ENCODE results near the gene PTPN2.
"Not testable (repeated sequence)": the region's sequence is repeated elsewhere in the genome, so short reads cannot be mapped to it uniquely, and the experiment has no call there.

Gene PTPN2

GRCh38 chr18:12820506-12820905 lies 63.5 kb downstream of the PTPN2 start:
- no peak for DNase-seq

DNA sequence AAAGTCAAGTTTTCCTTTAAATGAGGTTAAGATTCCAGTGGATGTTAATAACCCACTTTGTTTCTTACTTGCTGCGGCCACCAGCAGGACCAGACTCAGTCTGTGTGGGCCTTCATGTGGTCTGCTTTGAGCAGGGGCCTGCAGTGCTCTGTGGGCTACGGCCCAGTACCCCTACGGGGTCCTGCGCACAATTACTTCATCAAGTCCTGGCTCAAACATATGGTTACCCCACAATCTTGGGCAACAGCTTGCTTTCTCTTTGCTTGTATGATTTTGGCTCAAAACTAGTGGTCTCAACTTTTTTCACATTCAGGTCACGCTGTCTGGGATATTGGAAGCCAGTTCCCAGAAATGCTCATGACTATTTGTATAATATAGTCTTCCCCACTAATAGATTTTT lies 64.2 kb downstream of the PTPN2 start:
- DNase-seq = no peak

DNA sequence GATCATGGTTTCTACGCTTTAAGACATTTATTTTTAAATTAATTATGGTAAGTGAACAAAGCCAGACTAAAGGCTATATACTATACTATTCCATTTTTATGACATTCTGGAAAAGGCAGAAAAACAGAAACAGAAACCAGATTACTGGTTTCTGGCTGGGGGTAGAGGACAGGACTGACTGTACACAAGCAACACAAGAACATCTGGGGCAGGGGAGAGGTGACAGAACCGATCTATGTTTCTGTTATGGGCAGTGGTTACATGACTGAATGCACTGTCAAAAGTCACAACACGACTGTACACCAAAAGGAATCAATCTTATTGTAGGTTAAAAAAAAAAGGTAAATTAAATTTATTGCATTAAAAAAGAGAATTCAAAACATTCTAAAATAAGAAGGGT lies 64.7 kb downstream of the PTPN2 start:
- DNase-seq = no peak

- DNase-seq = no peak
These were observed 65.8 kb downstream of the PTPN2 start for GRCh38 chr18:12818243-12818642.

DNA sequence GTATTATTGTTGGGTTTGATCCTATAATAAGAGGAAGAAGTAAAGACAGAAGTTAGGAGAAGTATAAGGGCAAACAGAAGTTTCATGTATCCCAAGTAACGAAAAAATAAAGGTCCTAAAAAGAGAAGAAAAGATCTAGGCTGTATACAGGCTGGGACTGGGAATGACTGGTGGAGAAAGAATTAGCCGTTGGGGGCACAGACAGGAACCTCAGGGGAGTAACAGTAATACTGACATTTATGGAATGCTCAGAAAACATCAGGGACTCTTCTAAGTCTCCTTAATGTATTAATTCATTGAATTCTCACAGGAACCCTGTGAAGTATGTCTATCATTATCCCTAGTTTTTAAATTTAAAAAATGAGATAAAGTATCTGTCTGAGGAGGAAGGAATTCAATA lies 67.6 kb downstream of the PTPN2 start:
- no peak for DNase-seq

DNA sequence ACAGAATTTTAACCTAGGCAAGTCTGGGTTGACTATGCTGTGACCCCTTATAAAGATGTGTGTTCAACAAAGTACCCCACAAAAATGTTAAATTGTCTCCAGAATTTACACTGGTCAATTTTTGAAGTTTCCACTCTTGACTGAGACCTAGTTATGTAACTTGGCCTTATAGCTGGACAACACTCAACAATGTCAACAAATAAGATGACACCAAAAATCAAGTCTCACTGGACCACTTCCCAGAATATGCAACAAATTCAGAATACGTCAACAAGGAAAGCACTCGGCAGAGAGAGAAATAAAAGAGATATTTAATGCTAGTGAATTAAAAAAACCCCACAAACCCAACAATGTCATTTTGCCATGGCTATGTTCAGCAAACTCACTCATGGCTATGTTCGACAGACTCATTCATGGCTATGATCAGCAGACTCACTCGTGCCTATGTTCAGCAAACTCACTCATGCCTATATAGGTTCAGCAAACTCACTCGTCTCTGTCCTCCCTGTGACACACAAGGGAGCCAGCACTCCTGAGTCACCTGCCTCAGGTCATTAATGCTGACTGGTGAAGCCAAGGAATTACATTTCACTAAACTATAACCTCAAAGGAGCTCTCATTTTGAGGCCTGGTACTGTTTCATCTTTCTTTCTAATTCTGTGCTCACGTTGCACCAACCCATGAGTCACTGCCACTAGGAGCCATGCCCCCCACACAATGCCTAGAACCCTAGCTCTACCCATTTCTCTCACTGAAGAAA lies 72.7 kb downstream of the PTPN2 start:
- no peak for DNase-seq

GRCh38 chr18:12803069-12803936 lies 80.7 kb downstream of the PTPN2 start:
- DNase-seq = peak; percentile 76

GRCh38 chr18:12802538-12802937 lies 81.5 kb downstream of the PTPN2 start:
- no peak for DNase-seq

DNA sequence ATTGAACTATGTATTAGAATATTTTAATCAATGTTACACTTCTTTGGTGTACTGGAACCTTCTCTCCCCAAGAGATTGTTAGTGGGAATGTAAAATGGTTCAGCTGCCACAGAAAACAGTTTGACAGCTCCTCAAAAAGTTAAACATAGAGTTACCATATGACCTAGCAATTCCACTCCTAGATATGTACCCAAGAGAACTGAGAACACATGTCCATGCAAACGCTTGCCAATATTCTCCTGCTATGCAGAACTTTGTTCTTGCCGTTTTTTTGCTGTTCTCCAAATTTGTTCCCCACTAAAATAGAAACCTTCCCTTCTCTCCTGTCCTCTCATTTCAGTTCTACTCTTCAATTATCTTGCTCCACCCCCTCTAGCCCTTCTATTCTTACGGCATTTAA lies 87.6 kb downstream of the PTPN2 start:
- no peak for DNase-seq

- no peak for DNase-seq
These were observed 92.4 kb downstream of the PTPN2 start for GRCh38 chr18:12791610-12792009.

DNA sequence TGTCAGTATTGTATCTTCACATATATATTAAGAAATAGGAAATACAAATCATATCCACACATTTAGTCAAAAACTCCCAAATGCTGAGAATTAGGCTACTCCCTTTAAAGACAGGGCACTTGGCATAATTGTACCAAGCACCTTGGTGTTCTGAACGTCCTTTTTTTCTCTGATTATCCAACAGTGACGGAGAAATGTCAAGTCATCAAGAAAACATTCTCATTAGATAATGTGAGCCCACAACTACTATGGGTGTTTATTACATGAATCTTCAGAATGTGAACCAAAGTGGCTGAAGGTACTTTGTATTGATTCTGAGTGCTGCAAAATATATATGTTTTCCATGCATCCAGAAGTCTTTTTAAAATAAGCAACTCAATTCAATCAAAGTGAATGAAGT lies 97.4 kb downstream of the PTPN2 start:
- no peak for DNase-seq

- no peak for DNase-seq
These were observed 100.5 kb downstream of the PTPN2 start for GRCh38 chr18:12783524-12783923.

DNA sequence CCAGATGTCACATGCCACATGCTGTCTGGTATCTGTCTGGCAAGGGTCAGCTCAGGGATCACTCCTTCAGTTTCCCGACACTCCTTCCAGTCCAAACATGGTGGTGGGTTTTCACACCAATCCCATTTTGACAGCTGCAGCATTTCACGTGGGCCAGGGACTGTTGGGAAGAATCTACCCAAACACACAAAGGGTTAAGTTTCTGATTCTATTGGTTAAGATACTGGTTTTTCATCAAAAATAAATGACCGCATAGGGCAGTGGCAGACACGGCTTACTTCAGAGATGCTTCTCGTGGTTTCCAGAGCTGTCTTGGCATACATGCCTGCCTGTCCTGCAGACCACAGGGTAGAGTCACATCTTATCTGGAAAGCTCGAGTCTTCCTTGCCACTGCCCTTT lies 101.5 kb downstream of the PTPN2 start:
- no peak for DNase-seq

- DNase-seq = no peak
These were observed 104.6 kb downstream of the PTPN2 start for GRCh38 chr18:12779456-12779855.

- DNase-seq = no peak
These were observed 105.0 kb downstream of the PTPN2 start for GRCh38 chr18:12779043-12779442.

- no peak for DNase-seq
These were observed 106.5 kb downstream of the PTPN2 start for GRCh38 chr18:12777500-12777944.

- DNase-seq = no peak
These were observed 107.1 kb downstream of the PTPN2 start for GRCh38 chr18:12776821-12777471.

DNA sequence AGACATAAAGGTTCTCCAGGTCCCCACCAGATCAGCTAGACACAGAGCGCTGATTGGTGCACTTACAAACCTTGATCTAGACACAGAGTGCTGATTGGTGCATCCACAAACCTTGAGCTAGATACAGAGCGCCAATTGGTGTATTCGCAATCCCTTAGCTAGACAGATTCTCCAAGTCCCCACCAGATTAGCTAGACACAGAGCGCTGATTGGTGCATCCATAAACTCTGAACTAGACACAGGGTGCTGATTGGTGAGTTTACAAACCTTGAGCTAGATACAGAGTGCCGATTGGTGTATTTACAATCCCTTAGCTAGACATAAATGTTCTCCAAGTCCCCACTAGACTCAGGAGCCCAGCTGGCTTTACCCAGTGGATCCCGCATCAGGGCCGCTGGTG lies 107.6 kb downstream of the PTPN2 start:
- DNase-seq = not testable (repeated sequence)

DNA sequence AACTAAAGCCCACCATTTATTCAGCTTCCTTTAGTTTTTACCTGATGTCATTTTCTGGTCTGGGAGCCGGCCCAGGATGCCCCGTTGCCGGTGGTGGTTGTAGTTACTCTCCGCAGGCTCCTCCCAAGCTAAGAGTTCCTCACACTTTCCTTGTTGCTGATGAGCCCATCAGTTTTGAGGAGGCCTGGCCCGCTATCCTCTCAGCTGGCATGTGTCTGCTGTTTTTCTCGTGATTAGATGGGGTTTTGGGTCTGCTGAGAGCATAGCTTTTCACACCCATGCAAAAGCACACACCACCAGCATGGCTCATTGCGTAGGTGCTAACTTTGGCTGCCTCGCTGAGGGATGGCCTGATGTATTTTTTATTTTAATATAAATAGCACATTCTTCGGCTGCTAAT lies 109.1 kb downstream of the PTPN2 start:
- DNase-seq = no peak

DNA sequence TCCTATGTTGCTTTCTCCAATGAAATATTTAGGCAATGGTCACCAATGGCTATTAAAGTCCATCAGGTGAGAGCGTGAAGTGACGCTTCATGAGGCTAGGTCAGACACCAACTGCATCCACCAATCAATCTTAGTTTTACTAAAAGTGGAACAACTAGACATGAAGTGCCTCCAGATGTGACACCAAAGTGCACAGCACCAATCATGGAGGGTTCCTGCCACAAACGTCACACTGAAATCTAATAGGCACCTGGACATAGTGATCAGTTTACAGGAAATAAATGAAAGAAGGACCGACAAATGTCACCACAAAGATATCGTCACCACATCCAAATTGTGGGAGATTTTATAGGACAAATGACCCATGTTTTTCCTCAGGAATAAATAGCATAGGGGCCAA lies 110.7 kb downstream of the PTPN2 start:
- no peak for DNase-seq

- peak; percentile 50 for DNase-seq
These were observed 111.9 kb downstream of the PTPN2 start for GRCh38 chr18:12772111-12772510.

DNA sequence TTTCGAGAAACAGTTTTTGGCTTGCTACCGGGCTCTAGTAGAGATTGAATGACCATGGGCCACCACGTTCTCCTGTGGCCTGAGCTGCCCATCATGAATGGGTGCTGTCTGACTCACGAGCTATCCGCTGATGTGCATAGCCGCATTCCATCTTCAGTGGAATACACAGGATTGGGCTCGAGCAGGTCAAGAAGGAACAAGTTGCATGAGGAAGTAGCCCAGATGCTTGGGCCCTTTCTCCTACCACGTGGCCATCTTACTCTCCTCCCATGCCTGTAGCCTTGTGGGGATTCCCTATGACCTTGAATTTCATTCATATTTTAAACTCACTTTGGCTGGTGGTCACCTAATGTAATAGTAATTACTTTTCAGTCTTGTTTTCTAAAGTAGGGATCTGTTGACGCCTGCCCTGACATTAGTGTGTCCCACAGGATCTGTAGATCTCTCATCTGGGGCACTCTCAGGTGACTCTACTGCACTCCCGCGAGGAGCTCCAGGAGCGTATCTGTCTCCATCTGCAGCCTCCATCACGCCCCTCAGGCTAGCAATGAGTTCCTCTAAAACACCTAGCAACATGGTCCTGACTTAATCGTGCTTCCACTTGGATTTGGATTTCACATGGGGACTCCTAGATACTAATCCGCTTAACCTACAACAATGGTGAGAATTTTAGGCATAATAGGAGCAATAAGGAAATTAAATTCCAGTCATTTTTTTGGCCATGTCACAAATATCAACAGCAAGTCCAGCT lies 113.4 kb downstream of the PTPN2 start:
- no peak for DNase-seq
